ENCODE data around the gene CGREF1.

The CGREF1 gene

DNA sequence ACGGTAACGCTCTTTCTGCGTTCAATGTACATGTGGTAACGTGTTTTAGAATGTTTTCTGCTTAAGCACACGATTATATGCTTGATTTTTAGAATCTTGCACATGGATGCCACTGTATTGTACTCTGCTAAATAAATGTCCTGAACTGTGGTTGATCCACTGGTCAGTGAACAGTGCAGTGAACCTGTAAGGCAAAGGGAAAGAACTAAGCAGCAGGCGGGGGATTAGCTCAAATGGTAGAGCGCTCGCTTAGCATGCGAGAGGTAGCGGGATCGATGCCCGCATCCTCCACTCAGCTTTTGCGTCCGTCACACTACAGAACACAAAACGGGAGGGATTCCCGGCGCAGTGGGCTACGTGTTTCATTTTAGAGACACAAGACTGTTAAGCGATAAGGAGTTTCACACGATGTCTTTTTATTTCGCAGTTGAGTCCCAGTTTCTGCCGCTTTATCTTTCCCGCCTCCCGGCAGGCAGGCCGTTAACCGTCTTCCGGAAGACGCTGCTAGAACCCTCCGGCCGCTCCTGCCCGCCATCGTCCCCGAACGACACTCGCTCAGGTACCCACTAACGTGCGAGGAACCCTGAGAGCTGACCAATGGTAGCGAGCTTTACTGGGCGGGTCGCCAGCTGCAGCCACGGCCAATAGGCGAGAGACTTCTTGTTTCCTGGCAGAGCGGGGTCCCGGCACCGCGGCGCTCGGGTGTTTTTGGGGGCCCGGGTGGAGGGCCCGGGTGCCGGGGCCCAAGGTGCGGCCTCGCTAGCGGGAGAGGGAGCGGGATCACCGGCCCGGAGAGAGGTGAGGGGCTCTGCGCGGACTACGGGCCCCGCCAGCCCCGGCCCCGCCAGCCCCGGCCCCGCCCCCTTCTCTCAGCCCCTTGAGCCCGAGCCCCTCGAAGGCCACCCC lies 67.7 kb downstream of the CGREF1 start, which contains the start of gene AGBL5:
AGBL5 (plus strand) TSS at position 673 of the 906 bp plus-strand sequence. CDS start 1,291 bp downstream, outside the sequence.
- DNase-seq (ENCODE audit: low spot score) (peak; percentile 100), FAIRE-seq (peak; percentile 37)

All from urothelium cell line (cell line).